ENCODE results near the gene LMNTD2. TPM values are rescaled to one million over a fixed set of nuclear protein-coding genes. Genes with fewer than 3 reads are reported as not detected.

Gene LMNTD2
- total RNA-seq, 1 donor from 2014 or later, result 0.47 TPM

DNA sequence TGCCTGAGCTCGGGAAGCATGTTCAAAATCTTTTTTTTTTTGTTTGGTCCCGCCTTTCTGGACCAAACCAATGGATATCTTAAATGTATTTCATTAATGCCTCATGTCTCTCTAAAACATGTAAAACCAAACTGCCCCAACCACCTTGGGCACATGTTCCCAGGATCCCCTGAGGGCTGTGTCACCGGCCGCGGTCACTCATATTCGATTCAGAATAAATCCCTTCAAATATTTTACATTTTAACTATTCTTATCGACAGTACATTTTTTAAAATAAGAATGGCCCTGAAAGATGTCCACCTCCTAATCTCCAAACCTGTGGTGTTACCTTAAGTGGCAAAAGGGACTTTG is 55.6 kb downstream of the LMNTD2 start:
- Mint-ChIP-seq H3K9me3 (no peaks in the 10 kb centered on the region), H3K4me3 (peak overlapping the region; percentile 98), H3K27me3 (no peaks in the 10 kb centered on the region), H3K36me3 (ENCODE audit: low read depth) (peaks cover 31% of the 10 kb centered on the region), H3K27ac (peak overlapping the region; percentile 76), H3K4me1 (peaks cover 26% of the 10 kb centered on the region)
- intact Hi-C loops (cut with micrococcal nuclease), result loop anchor here (5.0 kb wide), 1 partner anchor 292 kb away; the partner anchor contains the start of gene SLC25A22
- DNase-seq, result no peak

Other genes with a start within 250 kb of the LMNTD2 start
- 241 and 256 TPM in 2 replicates for gene IFITM1, start 246.7 kb downstream of the LMNTD2 start, total RNA-seq
- 5.0 and 6.0 TPM in 2 replicates for gene IFITM3, start 239.9 kb downstream of the LMNTD2 start, total RNA-seq
- 3.9 and 4.1 TPM in 2 replicates for gene B4GALNT4, start 191.2 kb downstream of the LMNTD2 start, total RNA-seq
- gene PKP3, start 166.5 kb downstream of the LMNTD2 start, total RNA-seq, result not detected in 2 replicates
- gene SIGIRR, start 145.7 kb downstream of the LMNTD2 start, total RNA-seq, result 40.7 and 42.7 TPM in 2 replicates
- gene ANO9, start 118.7 kb downstream of the LMNTD2 start, total RNA-seq, result 35.4 and 36.9 TPM in 2 replicates
- 31.0 and 31.8 TPM in 2 replicates for gene PTDSS2, start 110.5 kb downstream of the LMNTD2 start, total RNA-seq
- gene RNH1, start 53.5 kb downstream of the LMNTD2 start, total RNA-seq, result 130 and 134 TPM in 2 replicates
- gene HRAS, start 25.2 kb downstream of the LMNTD2 start, total RNA-seq, result 70.8 and 94.4 TPM in 2 replicates
- 2.1 and 2.3 TPM in 2 replicates for gene LRRC56, start 23.2 kb downstream of the LMNTD2 start, total RNA-seq
- gene RASSF7, start 232 bp upstream of the LMNTD2 start, total RNA-seq, result 21.8 and 23.1 TPM in 2 replicates
- 54.8 and 57.4 TPM in 2 replicates for gene PHRF1, start 15.7 kb upstream of the LMNTD2 start, total RNA-seq
- 42.8 and 45.3 TPM in 2 replicates for gene IRF7, start 55.2 kb upstream of the LMNTD2 start, total RNA-seq
- gene CDHR5, start 64.2 kb upstream of the LMNTD2 start, total RNA-seq, result not detected in 2 replicates
- gene SCT, start 66.4 kb upstream of the LMNTD2 start, total RNA-seq, result not detected in 2 replicates
- 0.14 and 0.28 TPM in 2 replicates for gene DRD4, start 76.5 kb upstream of the LMNTD2 start, total RNA-seq
- 66.3 and 73.9 TPM in 2 replicates for gene DEAF1, start 134.5 kb upstream of the LMNTD2 start, total RNA-seq
- 12.3 and 12.5 TPM in 2 replicates for gene TMEM80, start 135.1 kb upstream of the LMNTD2 start, total RNA-seq
- gene EPS8L2, start 145.5 kb upstream of the LMNTD2 start, total RNA-seq, result 15.3 and 19.8 TPM in 2 replicates
- 265 and 279 TPM in 2 replicates for gene TALDO1, start 186.7 kb upstream of the LMNTD2 start, total RNA-seq
- gene GATD1, start 216.7 kb upstream of the LMNTD2 start, total RNA-seq, result 81.7 and 82.2 TPM in 2 replicates
- 3.8 and 4.2 TPM in 2 replicates for gene CEND1, start 229.4 kb upstream of the LMNTD2 start, total RNA-seq
- gene SLC25A22, start 237.5 kb upstream of the LMNTD2 start, total RNA-seq, result 84.9 and 90.3 TPM in 2 replicates
- gene PIDD1, start 244.5 kb upstream of the LMNTD2 start, total RNA-seq, result 28.9 and 29.6 TPM in 2 replicates
- gene RPLP2, start 249.2 kb upstream of the LMNTD2 start, total RNA-seq, result 2,367 and 2,377 TPM in 2 replicates

All from activated CD4-positive, alpha-beta T cell treated with anti-CD3 and anti-CD28 coated beads, Interleukin-2, amount 10 ng/mL, durations not matched to agents 24 days and 14 days (primary cell).